Measurements from ENCODE around the gene TGIF1. TPM values are rescaled to one million over a fixed set of nuclear protein-coding genes. Genes with fewer than 3 reads are reported as not detected.
"Not testable (repeated sequence)": the region's sequence is repeated elsewhere in the genome, so short reads cannot be mapped to it uniquely, and the experiment has no call there.

Gene TGIF1
- total and polyA plus RNA-seq, 4 donors: 49.1 to 74.5 (median 58.4) TPM

DNA sequence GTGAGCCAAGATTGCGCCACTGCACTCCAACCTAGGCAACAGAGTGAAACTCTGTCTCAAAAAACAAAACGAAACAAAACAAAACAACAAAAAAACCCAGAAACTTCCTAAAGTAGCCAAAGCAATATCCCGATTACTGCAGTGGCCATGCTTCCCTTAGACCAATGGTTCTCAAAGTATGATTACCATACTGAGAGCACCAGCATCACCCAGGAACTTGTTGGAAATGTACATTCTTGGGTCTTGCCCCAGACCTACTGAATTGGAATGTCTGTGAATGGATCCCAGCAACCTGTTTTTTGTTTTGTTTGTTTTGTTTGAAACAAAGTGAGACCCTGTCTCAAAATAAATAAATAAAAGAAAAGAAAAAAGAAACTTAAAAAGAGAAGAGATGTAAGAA, 41.9 kb upstream of the TGIF1 start:
- no peak for DNase-seq
- H3K4me1 ChIP-seq (ENCODE audit: control insufficient read depth in 5 of 5, insufficient read depth in 5 of 5, low read length in 5 of 5): peaks cover 0 to 7% (median 0%) of the 10 kb centered on the region in 5 donors
- H3K4me3 ChIP-seq: no peak overlapping the region
- no peak overlapping the region for H3K27ac ChIP-seq (ENCODE audit: low read depth in 1 of 2, low read length in 1 of 2)
- no peaks in the 10 kb centered on the region for H3K27me3 ChIP-seq (ENCODE audit: control insufficient read depth in 3 of 3, insufficient read depth in 3 of 3, low read length in 2 of 3)
- H3K9me3 ChIP-seq (ENCODE audit: control insufficient read depth in 4 of 4, insufficient read depth in 3 of 4, low read length in 3 of 4): peaks cover 0 to 3% (median 0%) of the 10 kb centered on the region in 4 donors
- ATAC-seq (ENCODE audit: insufficient read depth, low FRiP score): no peak
- H3K9ac ChIP-seq (ENCODE audit: insufficient read depth in 1 of 2, low read length in 2 of 2): no peak overlapping the region
- 90 to 98% methylated on average over 3 of the region's 3 CpGs for WGBS, 2 donors
- TF ChIP-seq, protein P1, sequence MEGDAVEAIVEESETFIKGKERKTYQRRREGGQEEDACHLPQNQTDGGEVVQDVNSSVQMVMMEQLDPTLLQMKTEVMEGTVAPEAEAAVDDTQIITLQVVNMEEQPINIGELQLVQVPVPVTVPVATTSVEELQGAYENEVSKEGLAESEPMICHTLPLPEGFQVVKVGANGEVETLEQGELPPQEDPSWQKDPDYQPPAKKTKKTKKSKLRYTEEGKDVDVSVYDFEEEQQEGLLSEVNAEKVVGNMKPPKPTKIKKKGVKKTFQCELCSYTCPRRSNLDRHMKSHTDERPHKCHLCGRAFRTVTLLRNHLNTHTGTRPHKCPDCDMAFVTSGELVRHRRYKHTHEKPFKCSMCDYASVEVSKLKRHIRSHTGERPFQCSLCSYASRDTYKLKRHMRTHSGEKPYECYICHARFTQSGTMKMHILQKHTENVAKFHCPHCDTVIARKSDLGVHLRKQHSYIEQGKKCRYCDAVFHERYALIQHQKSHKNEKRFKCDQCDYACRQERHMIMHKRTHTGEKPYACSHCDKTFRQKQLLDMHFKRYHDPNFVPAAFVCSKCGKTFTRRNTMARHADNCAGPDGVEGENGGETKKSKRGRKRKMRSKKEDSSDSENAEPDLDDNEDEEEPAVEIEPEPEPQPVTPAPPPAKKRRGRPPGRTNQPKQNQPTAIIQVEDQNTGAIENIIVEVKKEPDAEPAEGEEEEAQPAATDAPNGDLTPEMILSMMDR (IDR thresholded peaks at IDR 0.05; ENCODE audit: control extremely low read depth, extremely low read depth): no peak
- no peaks in the 10 kb centered on the region for H3K36me3 ChIP-seq (ENCODE audit: control insufficient read depth in 4 of 4, insufficient read depth in 4 of 4, low read length in 4 of 4)

DNA sequence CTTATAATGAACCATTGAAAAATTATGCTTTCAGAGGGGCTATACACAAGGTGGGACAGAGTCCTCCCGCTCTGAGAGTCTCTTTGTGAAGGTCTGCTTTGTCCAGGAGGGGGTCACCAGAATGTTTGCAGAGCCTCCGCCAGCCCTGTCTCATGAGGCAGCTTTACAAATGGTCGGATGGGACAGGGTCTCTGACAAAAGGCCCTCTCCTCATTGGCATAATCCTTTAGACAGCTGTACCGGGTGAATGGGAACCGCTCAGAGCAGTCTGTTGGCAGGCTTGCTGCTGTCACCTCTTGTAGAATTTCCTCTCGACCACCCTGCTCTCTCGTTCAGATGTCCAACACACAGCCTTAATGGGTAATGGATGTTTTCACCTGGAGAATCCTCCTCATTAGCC, 40.2 kb upstream of the TGIF1 start:
- no peak overlapping the region for H3K4me3 ChIP-seq
- no peaks in the 10 kb centered on the region for H3K36me3 ChIP-seq (ENCODE audit: control insufficient read depth in 4 of 4, insufficient read depth in 4 of 4, low read length in 4 of 4)
- ATAC-seq (ENCODE audit: insufficient read depth, low FRiP score) (no peak), DNase-seq (no peak)
- no peaks in the 10 kb centered on the region for H3K27me3 ChIP-seq (ENCODE audit: control insufficient read depth in 3 of 3, insufficient read depth in 3 of 3, low read length in 2 of 3)
- H3K9ac ChIP-seq (ENCODE audit: insufficient read depth in 1 of 2, low read length in 2 of 2): no peak overlapping the region
- peaks cover 0 to 3% (median 0%) of the 10 kb centered on the region in 4 donors for H3K9me3 ChIP-seq (ENCODE audit: control insufficient read depth in 4 of 4, insufficient read depth in 3 of 4, low read length in 3 of 4)
- 90 to 92% methylated on average over 7 of the region's 7 CpGs for WGBS, 2 donors
- peaks cover 0 to 7% (median 0%) of the 10 kb centered on the region in 5 donors for H3K4me1 ChIP-seq (ENCODE audit: control insufficient read depth in 5 of 5, insufficient read depth in 5 of 5, low read length in 5 of 5)
- TF ChIP-seq, protein P1 (IDR thresholded peaks at IDR 0.05; ENCODE audit: control extremely low read depth, extremely low read depth): no peak
- no peak overlapping the region for H3K27ac ChIP-seq (ENCODE audit: low read depth in 1 of 2, low read length in 1 of 2)

DNA sequence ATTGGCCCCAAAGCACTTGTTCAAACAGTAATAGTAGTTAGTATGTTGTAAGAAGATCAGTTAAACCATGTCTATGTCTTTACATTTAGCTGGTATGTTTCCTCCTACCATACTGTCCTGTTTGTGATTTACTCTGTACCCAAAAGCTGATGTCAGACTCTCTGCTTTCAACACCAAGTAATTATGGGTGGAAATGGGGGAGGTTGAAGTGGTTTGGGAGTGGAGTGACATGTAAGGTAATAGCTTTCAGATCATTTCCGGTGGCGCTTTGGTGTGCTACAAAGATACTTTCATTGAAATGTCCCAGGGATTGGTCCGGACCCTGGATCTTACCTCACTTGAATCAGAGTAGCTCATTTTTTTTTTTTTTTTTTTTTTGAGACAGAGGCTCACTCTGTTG, 39.7 kb upstream of the TGIF1 start:
- ATAC-seq (ENCODE audit: insufficient read depth, low FRiP score): no peak
- Histone ChIP-seq H3K27ac (ENCODE audit: low read depth in 1 of 2, low read length in 1 of 2) (no peak overlapping the region), H3K9me3 (ENCODE audit: control insufficient read depth in 4 of 4, insufficient read depth in 3 of 4, low read length in 3 of 4) (peaks cover 0 to under 1% (median 0%) of the 10 kb centered on the region in 4 donors), H3K36me3 (ENCODE audit: control insufficient read depth in 4 of 4, insufficient read depth in 4 of 4, low read length in 4 of 4) (no peaks in the 10 kb centered on the region), H3K9ac (ENCODE audit: insufficient read depth in 1 of 2, low read length in 2 of 2) (no peak overlapping the region), H3K4me1 (ENCODE audit: control insufficient read depth in 5 of 5, insufficient read depth in 5 of 5, low read length in 5 of 5) (peaks cover 0 to 7% (median 0%) of the 10 kb centered on the region in 5 donors), H3K27me3 (ENCODE audit: control insufficient read depth in 3 of 3, insufficient read depth in 3 of 3, low read length in 2 of 3) (no peaks in the 10 kb centered on the region), H3K4me3 (no peak overlapping the region)
- DNase-seq: no peak
- WGBS, 2 donors: 94 to 98% methylated on average over 3 of the region's 3 CpGs
- TF ChIP-seq, protein P1 (IDR thresholded peaks at IDR 0.05; ENCODE audit: control extremely low read depth, extremely low read depth): no peak

DNA sequence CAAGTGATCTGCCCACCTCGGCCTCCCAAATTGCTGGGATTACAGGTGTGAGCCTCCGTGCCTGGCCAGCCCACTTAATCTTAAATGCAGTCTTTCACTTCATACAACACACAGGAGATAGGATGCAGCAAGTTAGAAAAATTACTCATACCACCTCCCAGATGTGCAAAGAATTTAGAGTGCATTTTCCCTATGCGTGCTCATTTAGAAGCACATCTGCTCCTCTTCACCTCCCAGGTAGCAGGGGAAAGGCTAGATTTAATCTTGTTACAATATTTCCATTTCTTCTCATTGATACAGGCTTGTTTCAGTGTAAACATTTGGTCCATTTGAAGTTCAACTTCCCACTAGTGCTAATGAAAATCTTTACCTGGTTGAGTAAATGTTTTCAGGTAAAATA, 39.1 kb upstream of the TGIF1 start:
- not testable (repeated sequence) for H3K36me3 ChIP-seq (ENCODE audit: control insufficient read depth in 4 of 4, insufficient read depth in 4 of 4, low read length in 4 of 4); DNase-seq
- WGBS, 2 donors: 80 to 97% methylated on average over 3 of the region's 3 CpGs

More for the DNA sequence above, 39.1 kb upstream of the TGIF1 start:
- not testable (repeated sequence) for H3K9me3 ChIP-seq (ENCODE audit: control insufficient read depth in 4 of 4, insufficient read depth in 3 of 4, low read length in 3 of 4); H3K27me3 ChIP-seq (ENCODE audit: control insufficient read depth in 3 of 3, insufficient read depth in 3 of 3, low read length in 2 of 3); H3K27ac ChIP-seq (ENCODE audit: low read depth in 1 of 2, low read length in 1 of 2); H3K9ac ChIP-seq (ENCODE audit: insufficient read depth in 1 of 2, low read length in 2 of 2); H3K4me3 ChIP-seq; H3K4me1 ChIP-seq (ENCODE audit: control insufficient read depth in 5 of 5, insufficient read depth in 5 of 5, low read length in 5 of 5); ATAC-seq (ENCODE audit: insufficient read depth, low FRiP score)

All from lung (tissue), 12 donors.